GM21786 (cell line): ENCODE results near the gene MMP13.
"Not testable (repeated sequence)": the region's sequence is repeated elsewhere in the genome, so short reads cannot be mapped to it uniquely, and the experiment has no call there.

Experiments
- ATAC-seq: cut with Tn5 transposase; IDR thresholded peaks from one replicate; pipeline ENCODE4 v1.9.1; 2021; ENCODE audit not compliant: unreplicated experiment

The MMP13 gene

GRCh38 chr11:102903895-102904294 lies 51.6 kb downstream of the MMP13 start:
- ATAC-seq: not testable (repeated sequence)

GRCh38 chr11:102900346-102900745 lies 55.2 kb downstream of the MMP13 start:
- no peak for ATAC-seq
